ENCODE data around the gene CYP4A22. TPM values are rescaled to one million over a fixed set of nuclear protein-coding genes. Genes with fewer than 3 reads are reported as not detected.

Gene CYP4A22
- total RNA-seq, 4 donors from 2014 or later: 0.21 TPM; not detected in 3

DNA sequence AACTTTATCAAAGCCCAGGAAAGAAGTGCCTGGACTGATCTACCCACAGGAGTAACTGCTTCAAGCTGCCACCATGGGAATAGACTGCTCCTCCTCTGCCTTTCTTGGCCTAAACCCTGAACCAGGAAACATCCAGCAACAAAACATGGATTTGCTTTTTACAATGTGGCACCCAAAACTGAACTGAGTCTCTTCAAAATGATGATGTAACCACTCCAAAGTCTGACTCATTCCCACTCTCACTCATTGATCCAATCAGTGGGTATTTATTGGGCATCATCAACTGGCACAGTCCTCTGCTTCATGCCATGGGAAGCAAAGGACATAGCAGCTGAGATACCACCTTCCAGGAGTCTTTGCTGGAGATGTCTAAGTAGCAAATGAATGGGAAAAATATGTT, 23.5 kb downstream of the CYP4A22 start:
- intact Hi-C loops (cut with DNase I; ENCODE audit: low total_unique reads): no loop called here
- Histone ChIP-seq H3K4me1 (no peaks in the 10 kb centered on the region), H3K27me3 (no peaks in the 10 kb centered on the region), H3K9me3 (no peaks in the 10 kb centered on the region), H3K27ac (no peak overlapping the region), H3K36me3 (no peaks in the 10 kb centered on the region), H3K4me3 (no peak overlapping the region)
- TF ChIP-seq, protein P1, sequence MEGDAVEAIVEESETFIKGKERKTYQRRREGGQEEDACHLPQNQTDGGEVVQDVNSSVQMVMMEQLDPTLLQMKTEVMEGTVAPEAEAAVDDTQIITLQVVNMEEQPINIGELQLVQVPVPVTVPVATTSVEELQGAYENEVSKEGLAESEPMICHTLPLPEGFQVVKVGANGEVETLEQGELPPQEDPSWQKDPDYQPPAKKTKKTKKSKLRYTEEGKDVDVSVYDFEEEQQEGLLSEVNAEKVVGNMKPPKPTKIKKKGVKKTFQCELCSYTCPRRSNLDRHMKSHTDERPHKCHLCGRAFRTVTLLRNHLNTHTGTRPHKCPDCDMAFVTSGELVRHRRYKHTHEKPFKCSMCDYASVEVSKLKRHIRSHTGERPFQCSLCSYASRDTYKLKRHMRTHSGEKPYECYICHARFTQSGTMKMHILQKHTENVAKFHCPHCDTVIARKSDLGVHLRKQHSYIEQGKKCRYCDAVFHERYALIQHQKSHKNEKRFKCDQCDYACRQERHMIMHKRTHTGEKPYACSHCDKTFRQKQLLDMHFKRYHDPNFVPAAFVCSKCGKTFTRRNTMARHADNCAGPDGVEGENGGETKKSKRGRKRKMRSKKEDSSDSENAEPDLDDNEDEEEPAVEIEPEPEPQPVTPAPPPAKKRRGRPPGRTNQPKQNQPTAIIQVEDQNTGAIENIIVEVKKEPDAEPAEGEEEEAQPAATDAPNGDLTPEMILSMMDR (IDR thresholded peaks at IDR 0.05): no peak
- no peak for TF ChIP-seq POLR2A (IDR thresholded peaks at IDR 0.05)
- no peak for DNase-seq

- H3K27ac ChIP-seq: no peak overlapping the region
- no peaks in the 10 kb centered on the region for H3K4me1 ChIP-seq
- no peak for TF ChIP-seq POLR2A (IDR thresholded peaks at IDR 0.05)
- TF ChIP-seq, protein P1 (IDR thresholded peaks at IDR 0.05): no peak
- no peak for DNase-seq
- no peaks in the 10 kb centered on the region for H3K27me3 ChIP-seq
- no peak overlapping the region for H3K4me3 ChIP-seq
- no peaks in the 10 kb centered on the region for H3K9me3 ChIP-seq
- intact Hi-C loops (cut with DNase I; ENCODE audit: low total_unique reads): no loop called here
- no peaks in the 10 kb centered on the region for H3K36me3 ChIP-seq
Observed at GRCh38 chr1:47161298-47162040, 24.2 kb downstream of the CYP4A22 start.

DNA sequence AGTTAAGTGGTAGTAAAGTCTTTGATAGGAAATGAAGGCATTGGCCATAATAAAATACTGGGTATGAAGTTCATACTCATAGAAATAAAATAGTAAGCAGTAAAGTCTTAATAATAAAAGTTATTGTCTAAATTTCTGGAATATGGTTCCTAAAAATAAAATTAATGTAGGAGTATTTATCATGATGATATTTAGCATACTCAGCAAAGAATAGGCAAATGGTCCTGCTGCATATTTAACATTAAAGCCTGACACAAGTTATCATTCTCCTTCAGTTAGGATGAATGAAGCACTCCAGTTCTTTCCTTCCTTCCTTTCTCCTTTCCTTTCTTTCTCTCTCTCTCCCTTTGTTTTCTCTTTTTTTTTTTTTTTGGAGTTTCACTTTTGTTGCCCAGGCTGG, 27.3 kb downstream of the CYP4A22 start:
- Histone ChIP-seq H3K27me3 (no peaks in the 10 kb centered on the region), H3K4me1 (no peaks in the 10 kb centered on the region), H3K27ac (no peak overlapping the region), H3K4me3 (no peak overlapping the region), H3K9me3 (no peaks in the 10 kb centered on the region), H3K36me3 (no peaks in the 10 kb centered on the region)
- no peak for TF ChIP-seq POLR2A (IDR thresholded peaks at IDR 0.05)
- TF ChIP-seq, protein P1 (IDR thresholded peaks at IDR 0.05): no peak
- no peak for DNase-seq
- intact Hi-C loops (cut with DNase I; ENCODE audit: low total_unique reads): no loop called here

DNA sequence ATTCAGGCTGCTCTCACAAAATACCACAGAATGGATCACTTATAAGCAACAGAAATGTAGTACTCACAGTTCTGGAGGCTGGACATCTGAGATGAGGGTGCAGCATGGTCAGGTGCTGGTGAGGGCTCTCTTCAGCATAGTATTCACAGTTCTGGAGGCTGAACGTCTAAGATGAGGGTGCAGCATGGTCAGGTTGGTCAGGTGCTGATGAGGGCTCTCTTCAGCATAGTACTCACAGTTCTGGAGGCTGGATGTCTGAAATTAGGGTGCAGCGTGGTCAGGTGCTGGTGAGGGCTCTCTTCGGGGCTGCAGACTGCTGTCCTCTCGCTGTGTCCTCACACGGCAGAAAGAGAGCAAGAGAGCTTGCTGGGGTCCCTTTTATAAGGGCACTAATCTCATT, 35.5 kb downstream of the CYP4A22 start:
- Histone ChIP-seq H3K36me3 (no peaks in the 10 kb centered on the region), H3K27ac (no peak overlapping the region), H3K9me3 (no peaks in the 10 kb centered on the region), H3K27me3 (no peaks in the 10 kb centered on the region), H3K4me3 (no peak overlapping the region), H3K4me1 (no peaks in the 10 kb centered on the region)
- TF ChIP-seq POLR2A (IDR thresholded peaks at IDR 0.05): no peak
- intact Hi-C loops (cut with DNase I; ENCODE audit: low total_unique reads): no loop called here
- DNase-seq: no peak

GRCh38 chr1:47174656-47175020, 37.4 kb downstream of the CYP4A22 start:
- Histone ChIP-seq H3K4me3 (no peak overlapping the region), H3K27me3 (no peaks in the 10 kb centered on the region), H3K36me3 (no peaks in the 10 kb centered on the region), H3K27ac (no peak overlapping the region), H3K4me1 (peaks cover 0 to 4% of the 10 kb centered on the region in 2 donors), H3K9me3 (no peaks in the 10 kb centered on the region)
- no peak for TF ChIP-seq POLR2A (IDR thresholded peaks at IDR 0.05)
- TF ChIP-seq, protein P1 (IDR thresholded peaks at IDR 0.05): no peak
- DNase-seq: no peak
- intact Hi-C loops (cut with DNase I; ENCODE audit: low total_unique reads): no loop called here
